Left colon (tissue), 2 donors: Measurements from ENCODE around the gene TRIO. TPM values are rescaled to one million over a fixed set of nuclear protein-coding genes. Genes with fewer than 3 reads are reported as not detected.
A peak's percentile ranks its signal among the peaks of the same experiment; 100 is the strongest.

Experiments used
- ATAC-seq: fragments of 200-7000 bp; cut with Tn5 transposase; one replicate; pipeline ENCODE4 v1.9.1; 2020; ENCODE audit warnings: mild to moderate bottlenecking, moderate library complexity
- DNase-seq, 2 donors: peaks; one replicate each; pipeline ENCODE4 v3.0.0-alpha.2; 2020
- intact Hi-C, 2 donors: fragments of 100-400 bp; cut with DNase I in 1 of 2; cut with micrococcal nuclease in 1 of 2; formaldehyde crosslinking; loops; one replicate each; pipeline versions ENCODE4 v1.11.2 to v1.14.0; 2022; cut with DNase I, micrococcal nuclease
- total RNA-seq, 2 donors: library from RNA; stranded (reverse); fragmentation: NEBNext Ultra II Directional; extraction: Animal tissue kit (Norgen Biotek cat#: 25700); gene quantifications; one replicate each; pipeline ENCODE4 v1.2.1, GENCODE V29; 2021
- donor health status: DM: no; HTN: no; CAD: no.
- donor health status: DM: yes; HTN: yes; CAD: no.

Gene TRIO
- total RNA-seq, 2 donors from 2014 or later = 140 to 181 TPM

- intact Hi-C loops = no loop called here
- ATAC-seq (no peak), DNase-seq (no peak)
Observed at GRCh38 chr5:14118551-14119320, 24.4 kb upstream of the TRIO start.

DNA sequence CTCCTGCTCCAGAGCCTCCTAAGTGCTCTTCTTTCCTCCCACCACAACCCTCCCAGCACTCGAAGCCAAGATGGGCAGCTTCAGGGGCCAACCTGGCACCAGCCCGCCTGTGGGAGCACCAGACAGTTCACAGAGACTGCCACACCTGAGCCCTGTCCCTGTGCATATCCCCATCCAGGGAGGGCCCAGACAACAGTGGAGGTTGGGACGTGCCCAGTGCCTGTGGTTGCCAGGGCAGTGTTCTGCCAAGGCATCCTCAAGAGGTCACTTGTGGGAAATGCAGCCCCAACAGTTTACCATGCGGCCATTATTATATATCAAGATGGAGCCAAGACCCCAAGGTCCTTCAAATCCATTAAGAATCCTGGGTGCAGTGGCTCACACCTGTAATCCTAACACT is 23.0 kb upstream of the TRIO start:
- ATAC-seq (no peak), DNase-seq (no peak)

GRCh38 chr5:14121552-14121951 is 21.6 kb upstream of the TRIO start:
- no peak for DNase-seq

More for the DNA sequence above, 23.0 kb upstream of the TRIO start:
- intact Hi-C loops = loop anchor here in 1 of 2 donors (10.0 kb wide), 1 partner anchor 165 kb away; no protein-coding TSS in a partner anchor

DNA sequence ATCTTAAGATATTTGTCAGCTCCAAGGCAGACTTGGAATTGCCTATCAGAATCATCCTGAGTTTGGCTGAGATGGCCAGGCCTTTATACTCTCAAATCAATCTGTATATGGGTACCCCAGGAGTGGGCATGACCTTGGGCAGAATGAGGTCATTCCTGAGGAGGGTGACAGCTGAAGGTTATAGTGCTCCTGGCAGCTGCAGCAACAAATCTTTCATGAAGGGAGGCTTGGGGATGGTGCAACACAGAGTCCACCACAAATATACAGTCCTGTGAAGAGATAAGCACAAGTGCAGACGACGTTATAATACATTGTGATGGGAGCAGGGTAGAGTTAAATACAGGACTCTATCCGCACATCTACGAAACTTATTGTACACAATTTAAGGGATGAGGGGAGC is 21.1 kb upstream of the TRIO start:
- DNase-seq = no peak
- intact Hi-C loops = loop anchor here in 1 of 2 donors (10.0 kb wide), 1 partner anchor 163 kb away; no protein-coding TSS in a partner anchor
- ATAC-seq = no peak

More at GRCh38 chr5:14121552-14121951, 21.6 kb upstream of the TRIO start:
- no peak for ATAC-seq
- intact Hi-C loops = loop anchor here in 1 of 2 donors (10.0 kb wide), 1 partner anchor 163 kb away; no protein-coding TSS in a partner anchor

DNA sequence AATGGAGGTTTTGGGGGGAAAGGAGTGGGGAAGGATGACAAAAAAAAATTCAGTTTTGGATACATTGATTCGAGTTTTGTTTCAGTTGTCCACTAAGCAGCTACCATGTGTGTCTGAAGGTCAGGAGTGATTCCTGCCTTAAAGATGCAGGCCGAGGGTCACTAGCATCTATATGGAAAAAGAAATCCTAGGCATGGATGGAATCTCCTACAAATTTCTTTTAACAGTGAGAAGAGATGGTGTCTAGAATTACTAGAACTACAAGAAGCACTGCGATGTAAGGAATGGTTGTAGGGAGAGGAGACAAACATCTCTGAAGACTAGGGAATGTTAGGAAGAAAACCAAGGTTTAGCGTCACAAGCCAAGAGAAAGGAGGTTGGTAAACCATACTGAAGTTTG is 19.6 kb upstream of the TRIO start:
- intact Hi-C loops = loop anchor here in 1 of 2 donors (10.0 kb wide), 1 partner anchor 161 kb away; no protein-coding TSS in a partner anchor
- DNase-seq (no peak), ATAC-seq (no peak)

DNA sequence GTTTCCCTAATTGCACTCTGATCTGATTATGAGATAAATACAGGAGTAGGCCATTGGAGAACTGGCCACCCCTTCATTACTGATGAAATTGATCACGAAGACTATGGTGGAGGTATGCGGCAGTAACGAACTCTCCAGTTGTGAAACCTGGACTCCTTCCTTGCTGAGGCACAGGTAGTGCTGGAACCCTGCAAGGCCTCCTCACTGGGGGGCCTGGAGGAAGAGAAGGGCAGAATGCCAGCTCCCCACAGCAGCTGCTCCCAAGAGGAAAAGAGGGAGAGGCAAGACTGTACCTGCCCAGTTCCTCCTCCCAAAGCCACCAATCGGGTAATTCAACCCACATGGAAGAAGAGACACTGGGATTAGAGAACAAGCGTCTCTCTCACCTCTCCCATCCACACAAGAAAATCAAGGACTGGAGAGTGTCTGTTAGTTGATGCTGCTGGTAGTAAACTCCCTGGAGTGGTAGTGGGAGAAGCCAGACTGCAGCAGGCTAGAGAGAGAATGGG is 19.1 kb upstream of the TRIO start:
- intact Hi-C loops = loop anchor here in 1 of 2 donors (10.0 kb wide), 1 partner anchor 161 kb away; no protein-coding TSS in a partner anchor
- no peak for DNase-seq
- no peak for ATAC-seq

GRCh38 chr5:14125262-14125661 is 17.9 kb upstream of the TRIO start:
- DNase-seq = no peak
- ATAC-seq = no peak
- intact Hi-C loops = loop anchor here in 1 of 2 donors (10.0 kb wide), 1 partner anchor 160 kb away; no protein-coding TSS in a partner anchor

- ATAC-seq (no peak), DNase-seq (no peak)
- intact Hi-C loops = loop anchor here in 1 of 2 donors (10.0 kb wide), 1 partner anchor 157 kb away; no protein-coding TSS in a partner anchor
Observed at GRCh38 chr5:14127587-14127986, 15.6 kb upstream of the TRIO start.

DNA sequence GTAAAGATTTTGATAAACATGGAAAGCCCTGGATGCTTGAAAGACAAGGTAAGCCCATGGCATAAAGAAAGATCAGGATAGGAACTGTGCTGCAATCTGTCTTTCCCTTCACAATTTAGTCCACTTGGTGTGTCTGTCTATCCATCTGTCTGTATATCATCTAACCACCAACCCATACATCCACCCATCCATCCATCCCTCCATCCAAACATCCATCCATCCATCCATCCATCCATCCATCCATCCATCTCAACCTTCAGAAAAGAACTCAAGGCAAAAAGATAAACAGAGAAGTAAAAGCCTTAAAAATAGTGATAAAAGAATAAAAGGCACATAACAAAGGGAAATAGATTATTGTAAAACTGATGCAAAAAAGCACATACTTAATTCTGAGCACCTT is 15.1 kb upstream of the TRIO start:
- DNase-seq = no peak
- intact Hi-C loops = loop anchor here in 1 of 2 donors (10.0 kb wide), 1 partner anchor 157 kb away; no protein-coding TSS in a partner anchor
- no peak for ATAC-seq

- intact Hi-C loops = loop anchor here in 1 of 2 donors (10.0 kb wide), 1 partner anchor 156 kb away; no protein-coding TSS in a partner anchor
- no peak for DNase-seq
- ATAC-seq = no peak
Observed at GRCh38 chr5:14129123-14129522, 14.0 kb upstream of the TRIO start.

- intact Hi-C loops = no loop called here
- peak; percentile 75 for ATAC-seq
- no peak for DNase-seq
Observed at GRCh38 chr5:14131855-14132503, 11.2 kb upstream of the TRIO start.

DNA sequence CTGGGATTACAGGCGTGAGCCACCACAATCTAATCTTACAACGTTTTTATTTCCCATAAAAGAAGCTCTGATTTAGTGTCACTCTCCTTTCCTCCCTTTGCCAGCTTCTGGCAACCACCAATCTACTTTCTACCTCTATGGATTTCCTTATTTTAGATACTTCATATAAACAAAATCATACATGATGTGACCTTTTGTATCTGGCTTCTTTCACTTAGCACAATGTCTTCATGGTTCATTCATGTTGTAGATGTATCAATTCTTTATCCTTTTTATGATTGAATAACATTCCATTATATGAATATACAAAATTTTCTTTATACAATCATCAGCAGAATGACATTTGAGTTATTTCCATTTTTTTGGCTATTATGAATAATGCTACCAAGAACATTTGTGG is 9.7 kb upstream of the TRIO start:
- intact Hi-C loops = no loop called here
- ATAC-seq = no peak
- DNase-seq = no peak

- DNase-seq (no peak), ATAC-seq (no peak)
- intact Hi-C loops = no loop called here
Observed at GRCh38 chr5:14134083-14134482, 9.1 kb upstream of the TRIO start.

GRCh38 chr5:14134771-14135170 is 8.4 kb upstream of the TRIO start:
- ATAC-seq (no peak), DNase-seq (no peak)
- intact Hi-C loops = no loop called here

DNA sequence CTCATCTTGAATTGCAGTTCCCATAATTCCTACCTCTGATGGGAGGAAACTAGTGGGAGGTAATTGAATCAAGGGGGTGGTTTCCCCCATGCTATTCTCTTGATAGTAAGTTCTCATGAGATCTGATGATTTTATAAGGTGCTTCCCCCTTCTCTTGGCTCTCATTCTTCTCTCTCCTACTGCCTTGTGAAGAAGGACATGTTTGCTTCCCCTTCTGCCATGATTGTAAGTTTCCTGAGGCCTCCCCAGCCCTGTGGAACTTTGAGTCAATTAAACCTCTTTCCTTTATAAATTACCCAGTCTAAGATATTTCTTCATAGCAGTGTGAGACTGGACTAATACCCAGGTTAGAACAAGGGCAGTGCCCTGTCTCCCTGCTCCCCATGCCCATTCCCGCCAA is 7.5 kb upstream of the TRIO start:
- intact Hi-C loops = no loop called here
- no peak for ATAC-seq
- no peak for DNase-seq

- no peak for ATAC-seq
- DNase-seq = no peak
- intact Hi-C loops = no loop called here
Observed at GRCh38 chr5:14136228-14136627, 6.9 kb upstream of the TRIO start.

DNA sequence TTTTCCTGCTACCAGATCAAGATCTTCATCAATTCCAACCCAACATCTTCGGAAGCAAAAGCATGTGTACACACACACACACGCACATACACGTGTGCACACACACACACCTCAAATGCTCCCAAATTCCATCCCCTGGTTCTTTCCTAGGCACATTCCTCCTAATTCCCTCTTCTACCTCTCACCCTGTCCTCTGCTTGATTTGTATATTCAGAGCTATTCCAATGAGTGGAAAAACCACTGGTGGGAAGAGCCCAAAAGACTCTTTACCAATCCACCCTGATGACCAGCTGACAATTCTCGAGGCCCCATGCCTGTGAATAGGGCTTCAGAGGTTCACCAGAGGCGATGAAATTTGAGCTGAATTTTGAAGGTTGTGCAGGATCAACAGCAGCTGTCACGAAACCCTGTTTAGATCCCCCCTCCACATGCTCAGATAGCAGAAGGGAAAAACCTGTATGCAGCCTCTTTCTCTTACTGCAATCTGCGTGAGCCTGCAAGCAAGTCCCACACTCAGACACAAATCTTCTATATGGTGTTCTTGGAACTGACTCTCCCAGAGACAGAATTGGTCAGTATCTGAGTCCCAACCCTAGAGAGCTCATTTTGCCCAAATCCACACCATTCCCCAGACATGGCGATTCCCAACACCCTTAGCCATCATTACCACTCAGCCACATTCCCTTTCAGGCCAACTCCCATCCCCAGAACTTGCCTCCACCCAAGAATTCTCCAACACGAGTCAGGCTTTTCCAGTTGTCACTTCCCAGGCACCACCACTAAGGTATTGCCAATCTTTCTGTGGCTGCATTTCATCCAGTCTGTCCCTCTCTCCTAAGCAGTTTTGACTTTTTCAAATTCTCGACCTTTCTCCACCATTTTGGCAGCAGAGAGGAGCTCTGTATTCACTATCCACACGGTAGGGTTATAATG is 4.3 kb upstream of the TRIO start:
- intact Hi-C loops = no loop called here
- ATAC-seq (no peak), DNase-seq (no peak)

GRCh38 chr5:14141764-14142163 is 1.4 kb upstream of the TRIO start:
- DNase-seq (no peak), ATAC-seq (no peak)
- intact Hi-C loops = loop anchor here in 1 of 2 donors (10.0 kb wide), 1 partner anchor 123 kb away; no protein-coding TSS in a partner anchor
